Ureter (tissue), 1 donor: Measurements from ENCODE around the gene HELZ2. TPM values are rescaled to one million over a fixed set of nuclear protein-coding genes. Genes with fewer than 3 reads are reported as not detected.
"Not testable (repeated sequence)": the region's sequence is repeated elsewhere in the genome, so short reads cannot be mapped to it uniquely, and the experiment has no call there.

Source experiments
- DNase-seq: peaks from one replicate; pipeline ENCODE4 v3.0.0-alpha.2; 2020; ENCODE audit warnings: low spot score
- total RNA-seq: library from RNA; stranded (reverse); gene quantifications from one replicate; pipeline ENCODE4 v1.2.4, GENCODE V29; 2023
- donor health status: DM: yes; HTN: yes; CAD: no.

Gene HELZ2
- total RNA-seq, 1 donor from 2014 or later, result 35.6 TPM

DNA sequence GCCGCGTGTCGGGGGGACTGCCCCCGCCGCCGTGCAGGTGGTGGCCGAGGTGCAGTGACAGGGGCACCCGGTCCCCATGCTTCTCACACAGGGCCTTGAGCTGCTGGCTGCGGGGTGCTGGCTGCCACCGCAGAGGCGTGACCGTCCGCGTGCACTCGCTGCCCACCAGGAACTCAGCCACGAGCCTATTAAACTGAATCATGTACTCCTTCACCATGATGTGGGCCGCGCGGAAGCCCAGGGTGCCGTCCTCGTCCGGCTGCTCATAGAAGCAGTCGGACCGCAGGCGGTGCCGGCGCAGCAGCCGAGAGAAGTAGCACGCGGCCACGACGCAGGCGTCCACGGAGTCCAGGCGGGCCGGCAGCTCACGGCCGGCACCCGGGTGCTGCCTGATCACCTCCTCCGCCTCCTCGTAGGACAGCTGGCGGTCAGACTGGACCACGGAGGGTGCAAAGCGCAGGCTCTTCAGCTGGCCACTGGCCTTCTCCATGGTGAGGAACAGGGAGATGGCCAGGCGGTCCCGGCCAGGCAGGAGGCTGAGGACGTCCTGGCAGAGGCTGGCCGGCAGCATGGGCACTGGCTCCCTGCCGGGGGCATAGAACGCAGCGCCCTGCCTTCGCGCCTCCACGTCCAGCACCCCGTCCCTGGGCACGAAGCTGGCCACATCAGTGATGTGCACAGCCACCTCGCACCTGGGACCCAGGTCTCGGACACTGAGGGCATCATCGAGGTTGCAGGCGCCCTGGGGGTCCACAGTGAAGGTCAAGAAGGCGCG lies 9.8 kb downstream of the HELZ2 start:
- no peak for DNase-seq

DNA sequence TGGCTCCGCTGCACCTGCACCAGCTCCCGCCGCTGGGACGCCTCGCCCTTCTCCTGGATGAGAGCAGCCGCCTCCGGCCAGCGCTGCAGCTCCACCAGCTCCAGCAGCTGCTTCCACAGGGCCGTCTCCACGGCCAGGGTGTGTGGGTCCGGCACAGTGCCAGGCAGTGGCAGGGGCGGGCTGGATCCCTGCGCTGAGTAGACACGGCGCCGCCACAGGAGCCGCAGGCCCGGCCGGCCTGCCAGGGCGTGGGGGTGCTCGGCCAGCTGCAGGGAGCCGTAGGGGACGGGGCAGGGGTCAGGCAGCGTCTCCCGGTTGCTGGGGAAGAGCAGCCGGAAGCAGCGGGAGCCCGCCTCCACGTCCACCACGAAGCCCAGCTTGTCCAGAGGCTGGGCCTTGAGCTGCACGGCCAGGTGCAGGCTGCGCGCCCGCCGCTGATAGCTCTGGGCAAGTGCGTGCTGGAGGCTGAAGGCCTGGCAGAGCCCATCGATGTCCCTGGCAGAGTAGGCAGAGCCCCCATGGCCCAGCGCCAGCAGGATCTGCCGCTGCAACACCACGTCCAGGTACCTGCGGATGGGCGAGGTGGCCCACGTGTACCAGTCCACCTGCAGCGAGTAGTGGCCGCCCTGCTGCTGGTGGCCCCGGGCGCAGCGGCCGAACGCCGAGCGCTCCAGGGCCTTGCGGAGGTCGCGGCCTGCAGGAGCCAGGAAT lies 10.7 kb downstream of the HELZ2 start:
- DNase-seq, result no peak

DNA sequence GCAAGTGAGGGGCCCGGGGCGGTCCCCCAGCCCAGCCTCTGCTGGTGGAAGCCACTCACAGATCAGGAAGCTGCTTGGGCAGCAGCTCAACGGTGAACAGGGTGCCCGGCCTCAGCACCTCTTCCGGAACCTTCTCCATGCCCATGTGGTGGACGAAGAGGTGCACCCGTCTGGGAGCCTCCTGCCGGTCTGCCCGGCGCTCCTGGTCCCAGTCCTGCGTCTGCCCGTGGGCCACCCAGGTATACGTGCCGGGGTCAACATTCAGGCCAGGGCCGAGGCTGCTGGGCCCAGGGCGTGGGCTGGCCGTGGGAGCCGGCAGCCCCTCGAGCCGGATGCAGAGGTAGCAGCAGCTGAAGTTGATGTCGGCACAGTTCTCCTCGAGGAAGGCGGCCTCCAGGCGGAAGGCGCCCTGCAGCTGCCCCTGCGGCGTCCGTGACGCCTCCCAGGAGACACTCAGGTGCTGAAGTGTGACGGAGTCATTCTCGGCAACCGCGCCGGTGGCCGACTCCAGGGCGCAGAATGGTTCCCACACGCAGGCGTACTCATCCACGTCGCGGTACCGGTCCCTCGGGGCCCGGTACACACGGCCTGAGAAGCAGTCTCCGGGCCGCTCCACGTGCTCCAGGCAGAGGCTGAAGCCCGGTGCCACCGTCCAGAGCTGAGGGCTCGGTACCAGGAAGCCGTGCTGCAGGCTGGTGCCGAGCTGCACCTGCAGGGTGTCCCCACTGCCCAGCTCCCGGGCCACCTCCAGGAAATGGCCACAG lies 11.4 kb downstream of the HELZ2 start:
- no peak for DNase-seq

DNA sequence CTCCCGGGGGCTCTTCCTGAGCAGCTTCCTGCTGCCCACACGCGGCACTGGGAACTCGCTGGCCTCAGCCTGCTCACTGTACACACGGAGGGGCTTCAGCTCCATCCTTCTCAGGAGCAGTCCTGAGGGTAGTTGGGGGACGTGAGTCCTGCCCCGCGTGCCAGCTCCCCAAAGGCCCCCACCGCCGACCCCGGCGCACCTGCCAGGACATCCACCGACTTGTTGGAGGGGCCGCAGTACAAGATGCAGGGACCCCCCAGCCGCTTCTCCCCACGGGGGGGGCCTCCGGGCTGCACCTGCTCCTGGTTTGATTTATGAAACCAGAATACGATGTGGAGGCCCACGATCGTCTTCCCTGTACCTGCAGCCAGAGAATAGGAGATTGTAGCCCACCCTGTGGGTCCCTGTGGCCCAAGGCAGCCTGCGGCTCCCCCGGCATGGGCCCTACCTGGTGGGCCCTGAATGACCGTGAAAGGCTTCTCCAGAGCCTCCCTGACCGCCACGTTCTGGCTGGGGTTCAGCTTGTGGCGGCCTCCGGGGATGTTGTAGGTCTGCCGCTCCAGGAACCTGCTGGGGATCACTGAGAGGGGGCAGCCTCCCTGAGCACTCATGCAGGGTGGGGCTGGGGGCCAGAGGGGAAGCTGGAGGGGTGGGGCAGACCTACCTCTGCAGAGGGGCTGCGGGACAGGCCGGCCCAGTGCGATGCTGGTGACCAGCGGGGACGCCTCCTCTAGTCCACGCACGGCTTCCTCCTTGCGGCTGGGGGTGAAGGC lies 12.2 kb downstream of the HELZ2 start:
- DNase-seq, result no peak

DNA sequence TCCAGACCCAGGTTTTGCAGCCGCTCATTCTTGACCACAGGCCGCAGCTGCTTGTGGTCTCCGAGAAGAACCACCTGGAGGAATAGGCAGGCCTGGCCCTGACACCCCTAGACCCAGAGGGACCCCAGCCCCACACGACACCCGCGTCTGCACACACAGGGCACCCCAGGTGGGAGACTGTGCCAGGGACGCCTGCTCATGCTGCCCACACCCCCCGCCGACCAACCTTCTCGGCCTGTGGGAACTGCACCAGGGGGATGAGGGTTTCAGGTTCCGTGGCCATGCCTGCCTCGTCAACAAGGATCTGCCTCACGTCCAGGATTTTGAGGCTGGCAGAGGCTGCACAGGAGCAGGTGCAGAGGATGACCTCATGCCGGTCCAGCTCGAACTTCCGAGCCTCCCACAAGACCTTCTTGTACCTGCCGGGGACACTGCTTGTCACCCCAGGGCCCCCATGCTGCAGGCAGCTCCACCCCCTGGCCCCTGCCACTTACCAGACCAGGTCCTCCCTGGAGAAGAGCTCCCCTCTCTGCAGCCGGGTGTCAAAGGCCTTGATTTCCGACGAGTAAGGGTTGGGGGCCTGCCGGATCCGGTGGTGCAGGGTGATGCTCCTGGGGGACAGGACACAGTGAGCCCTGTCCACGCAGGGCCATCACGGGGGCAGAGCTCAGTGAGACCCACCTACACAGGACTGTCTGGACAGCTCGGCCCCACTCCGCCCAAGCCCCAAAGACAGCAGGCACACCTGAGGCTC lies 13.0 kb downstream of the HELZ2 start:
- no peak for DNase-seq

DNA sequence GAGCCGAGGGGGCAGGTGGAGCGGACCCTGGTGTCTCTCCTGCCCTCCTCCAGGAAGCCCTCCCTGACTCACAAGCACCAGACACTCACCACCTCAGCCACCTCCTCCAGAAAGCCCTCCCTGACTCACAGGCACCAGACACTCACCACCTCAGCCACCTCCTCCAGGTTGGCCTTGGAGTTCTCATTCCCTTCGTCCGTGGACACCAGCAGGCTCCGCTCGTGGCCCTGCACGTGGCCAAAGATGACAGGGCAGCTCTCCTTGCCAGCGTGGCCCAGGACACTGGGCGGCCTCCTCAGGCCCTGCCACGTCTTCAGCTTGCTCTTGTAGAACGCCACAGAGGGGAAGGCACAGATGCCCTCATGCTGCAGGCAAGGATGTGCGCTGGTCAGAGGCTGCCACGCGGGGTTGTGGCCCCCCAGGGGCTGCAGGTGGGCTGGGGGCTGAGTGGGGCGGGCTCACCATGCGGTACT lies 13.7 kb downstream of the HELZ2 start:
- no peak for DNase-seq

DNA sequence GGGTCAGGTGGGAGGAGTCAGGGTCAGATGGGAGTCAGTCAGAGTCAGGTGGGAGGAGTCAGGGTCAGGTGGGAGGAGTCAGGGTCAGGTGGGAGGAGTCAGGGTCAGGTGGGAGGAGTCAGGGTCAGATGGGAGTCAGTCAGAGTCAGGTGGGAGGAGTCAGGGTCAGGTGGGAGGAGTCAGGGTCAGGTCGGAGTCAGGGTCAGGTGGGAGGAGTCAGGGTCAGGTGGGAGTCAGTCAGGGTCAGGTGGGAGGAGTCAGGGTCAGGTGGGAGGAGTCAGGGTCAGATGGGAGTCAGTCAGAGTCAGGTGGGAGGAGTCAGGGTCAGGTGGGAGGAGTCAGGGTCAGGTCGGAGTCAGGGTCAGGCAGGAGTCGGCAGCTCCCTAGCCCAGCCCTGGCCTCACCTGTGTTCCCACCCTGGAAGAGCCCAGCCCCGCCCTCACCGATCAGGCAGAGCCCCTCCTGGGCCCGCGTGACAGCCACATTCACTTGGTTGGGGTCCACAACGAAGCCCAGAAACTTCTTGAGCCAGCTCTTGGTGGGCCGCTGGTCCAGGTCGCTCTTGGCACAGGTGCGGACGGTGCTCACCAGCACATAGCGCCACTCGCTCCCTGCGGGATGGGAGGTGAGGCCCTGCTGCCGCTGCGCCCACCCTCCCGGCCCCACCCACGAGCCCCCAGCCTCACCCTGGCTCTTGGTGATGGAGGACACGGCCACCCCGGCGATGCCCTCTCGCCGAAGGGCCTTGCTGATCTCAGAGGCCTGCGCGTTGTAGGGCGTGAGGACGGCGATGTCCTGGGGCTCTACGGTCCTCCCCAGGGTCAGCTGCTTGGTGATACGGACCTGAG lies 14.3 kb downstream of the HELZ2 start:
- not testable (repeated sequence) for DNase-seq

DNA sequence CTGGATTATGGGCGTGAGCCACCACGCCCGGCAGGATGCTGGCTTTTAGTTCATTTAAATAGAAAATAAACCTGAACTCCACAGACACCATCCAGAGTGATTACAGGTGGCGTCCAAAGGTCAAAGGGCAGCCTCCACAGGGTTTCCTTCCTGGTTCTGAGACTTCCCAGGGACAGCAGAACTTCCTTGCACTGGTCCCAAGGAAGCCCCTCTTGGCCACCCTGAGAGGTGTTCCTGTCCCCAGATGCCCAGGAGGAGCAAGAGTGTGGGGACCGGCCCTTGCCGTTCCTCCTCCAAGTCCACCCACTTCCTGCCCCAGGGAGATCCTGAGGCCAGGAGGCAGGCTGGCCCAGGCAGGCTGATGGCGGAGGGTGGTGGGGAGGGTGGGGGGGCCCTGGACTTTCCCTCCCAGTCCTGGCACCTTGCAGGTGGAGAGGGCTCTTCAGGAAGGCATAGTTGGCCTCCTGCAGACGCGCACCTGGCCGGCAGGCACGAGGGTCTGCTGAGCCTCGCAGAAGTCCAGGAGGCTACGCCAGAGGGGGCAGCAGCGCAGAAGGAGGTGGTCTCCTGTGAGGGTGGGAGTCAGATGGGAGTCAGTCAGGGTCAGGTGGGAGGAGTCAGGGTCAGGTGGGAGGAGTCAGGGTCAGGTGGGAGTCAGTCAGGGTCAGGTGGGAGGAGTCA lies 15.1 kb downstream of the HELZ2 start:
- no peak for DNase-seq

DNA sequence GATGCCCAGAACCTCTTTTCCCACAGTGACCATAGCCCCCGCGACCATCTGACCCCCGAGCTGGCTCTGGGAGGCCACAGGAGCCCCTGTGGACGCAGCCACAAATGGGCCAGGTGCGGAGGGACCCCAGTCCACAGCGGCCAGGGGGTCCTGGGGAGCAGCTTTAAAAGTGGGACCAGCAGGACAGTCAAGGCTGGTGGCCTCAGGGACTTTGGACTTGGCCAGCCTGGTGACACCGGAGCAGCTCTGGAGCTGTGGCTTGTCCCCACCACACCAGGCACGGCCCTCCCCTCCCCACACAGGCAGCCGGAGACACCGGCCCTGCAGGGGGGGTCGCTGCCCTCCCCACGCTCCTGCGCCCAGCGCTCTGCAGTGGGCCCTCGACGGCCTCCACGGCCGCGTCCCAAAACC lies 16.6 kb downstream of the HELZ2 start:
- DNase-seq, result no peak

DNA sequence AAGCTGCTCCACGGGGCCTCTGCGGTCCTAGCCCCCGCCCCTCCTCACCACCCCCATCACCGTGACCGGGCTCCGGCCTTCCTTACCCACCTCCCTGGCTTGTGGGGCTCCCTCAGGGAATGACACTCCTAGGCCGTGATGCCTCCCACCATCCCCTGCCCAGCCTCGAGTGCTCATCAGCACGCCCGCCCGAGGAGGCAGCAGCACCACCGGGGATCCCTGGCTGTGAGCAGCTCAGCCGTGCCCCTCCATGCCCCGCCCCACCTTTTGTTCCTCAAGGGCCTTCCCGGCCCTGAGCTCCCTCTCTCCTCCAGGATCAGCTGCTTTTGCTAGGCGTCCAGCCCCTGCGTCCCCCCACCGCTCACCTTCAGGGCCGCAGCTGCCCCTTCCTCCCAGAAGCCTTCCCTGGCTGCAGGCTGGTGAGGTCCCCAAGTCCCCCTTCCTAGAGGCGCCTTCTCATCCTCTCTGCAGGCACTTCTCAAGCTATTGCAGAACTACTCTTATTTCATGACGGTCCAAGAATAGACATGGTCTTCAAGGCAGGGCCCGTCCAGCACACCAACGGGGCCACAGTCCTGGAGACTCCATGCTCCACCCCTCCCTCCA lies 17.1 kb downstream of the HELZ2 start:
- no peak for DNase-seq

DNA sequence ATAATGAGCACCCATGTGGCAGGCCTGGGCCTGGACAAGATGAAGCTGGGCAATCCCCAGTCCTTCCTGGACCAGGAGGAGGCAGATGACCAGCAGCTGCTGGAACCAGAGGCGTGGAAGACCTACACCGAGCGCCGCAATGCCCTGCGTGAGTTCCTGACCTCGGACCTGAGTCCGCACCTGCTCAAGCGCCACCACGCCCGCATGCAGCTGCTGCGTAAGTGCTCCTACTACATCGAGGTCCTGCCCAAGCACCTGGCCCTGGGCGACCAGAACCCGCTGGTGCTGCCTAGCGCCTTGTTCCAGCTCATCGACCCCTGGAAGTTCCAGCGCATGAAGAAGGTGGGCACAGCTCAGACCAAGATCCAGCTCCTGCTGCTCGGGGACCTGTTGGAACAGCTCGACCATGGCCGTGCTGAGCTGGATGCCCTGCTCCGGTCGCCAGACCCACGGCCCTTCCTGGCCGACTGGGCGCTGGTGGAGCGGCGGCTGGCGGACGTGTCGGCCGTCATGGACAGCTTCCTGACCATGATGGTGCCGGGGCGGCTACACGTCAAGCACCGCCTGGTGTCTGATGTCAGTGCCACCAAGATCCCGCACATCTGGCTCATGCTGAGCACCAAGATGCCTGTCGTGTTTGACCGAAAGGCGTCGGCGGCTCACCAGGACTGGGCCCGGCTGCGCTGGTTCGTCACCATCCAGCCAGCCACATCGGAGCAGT lies 18.2 kb downstream of the HELZ2 start:
- no peak for DNase-seq

DNA sequence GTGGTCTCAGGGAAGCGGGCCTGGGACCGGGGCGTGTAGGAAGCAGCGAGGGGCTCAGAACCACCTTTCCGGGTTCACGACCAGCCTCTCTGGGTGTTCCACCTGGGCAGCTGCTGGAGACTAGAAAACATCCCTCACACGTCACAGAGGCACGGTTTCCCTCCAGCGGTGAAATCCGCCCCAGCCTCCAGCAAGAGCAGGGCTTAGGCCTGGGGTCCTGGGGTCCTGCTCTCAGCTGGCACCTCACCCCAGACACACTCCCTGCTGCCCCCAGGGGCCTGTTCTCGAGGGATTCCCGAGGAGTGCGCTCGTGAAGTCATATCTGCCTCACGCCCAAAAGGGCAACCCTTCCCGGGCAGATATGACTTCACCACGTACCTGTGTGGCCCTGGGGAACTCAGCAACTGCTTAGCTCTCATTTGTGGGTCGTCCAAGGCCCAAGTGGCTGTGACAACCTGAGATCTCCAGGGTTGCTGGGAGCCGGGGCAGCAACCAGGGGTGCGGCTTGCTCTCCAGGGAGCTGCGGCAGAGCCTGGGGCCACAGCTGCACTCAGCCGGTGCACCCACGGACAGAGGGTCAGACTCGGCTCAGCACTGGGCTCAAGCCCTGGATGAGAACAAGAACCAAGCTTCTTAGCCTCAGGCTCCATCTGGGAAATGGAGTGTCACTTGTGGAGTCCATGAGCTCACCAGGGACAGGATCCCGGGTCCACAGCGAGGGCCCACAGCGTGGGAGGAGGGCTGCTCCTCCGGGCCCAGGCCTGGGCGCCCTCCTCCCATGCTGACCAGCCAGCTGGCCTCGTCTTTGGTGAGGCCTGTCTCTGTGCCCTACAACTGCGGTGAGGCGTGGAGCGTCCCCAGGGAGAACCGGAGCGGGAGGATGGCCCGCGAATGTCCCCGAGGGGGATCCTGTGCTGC lies 19.4 kb downstream of the HELZ2 start:
- no peak for DNase-seq

DNA sequence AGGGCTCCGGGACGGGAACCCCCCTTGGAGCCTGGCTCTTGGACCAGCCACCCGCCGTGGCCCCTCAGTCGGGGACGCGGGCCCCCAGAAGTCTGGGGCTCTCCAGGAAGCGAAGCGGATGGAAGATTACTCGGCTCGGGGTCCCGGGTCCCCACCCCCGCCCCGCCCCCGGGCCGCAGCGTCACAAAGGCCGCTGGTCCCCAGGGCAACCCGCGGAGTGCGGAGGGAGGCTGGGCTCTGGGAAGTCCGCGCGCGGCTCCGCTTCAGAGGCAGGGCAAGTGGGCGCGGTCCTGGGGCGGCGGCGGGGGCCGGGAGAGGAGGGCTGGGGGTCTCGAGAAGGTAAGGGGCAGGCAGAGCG lies 20.1 kb downstream of the HELZ2 start, which contains the start of gene FNDC11:
Gene FNDC11 (plus strand): TSS at position 227 of the 358 bp plus-strand sequence. CDS start 1,505 bp downstream, outside the sequence.
- DNase-seq, result no peak

DNA sequence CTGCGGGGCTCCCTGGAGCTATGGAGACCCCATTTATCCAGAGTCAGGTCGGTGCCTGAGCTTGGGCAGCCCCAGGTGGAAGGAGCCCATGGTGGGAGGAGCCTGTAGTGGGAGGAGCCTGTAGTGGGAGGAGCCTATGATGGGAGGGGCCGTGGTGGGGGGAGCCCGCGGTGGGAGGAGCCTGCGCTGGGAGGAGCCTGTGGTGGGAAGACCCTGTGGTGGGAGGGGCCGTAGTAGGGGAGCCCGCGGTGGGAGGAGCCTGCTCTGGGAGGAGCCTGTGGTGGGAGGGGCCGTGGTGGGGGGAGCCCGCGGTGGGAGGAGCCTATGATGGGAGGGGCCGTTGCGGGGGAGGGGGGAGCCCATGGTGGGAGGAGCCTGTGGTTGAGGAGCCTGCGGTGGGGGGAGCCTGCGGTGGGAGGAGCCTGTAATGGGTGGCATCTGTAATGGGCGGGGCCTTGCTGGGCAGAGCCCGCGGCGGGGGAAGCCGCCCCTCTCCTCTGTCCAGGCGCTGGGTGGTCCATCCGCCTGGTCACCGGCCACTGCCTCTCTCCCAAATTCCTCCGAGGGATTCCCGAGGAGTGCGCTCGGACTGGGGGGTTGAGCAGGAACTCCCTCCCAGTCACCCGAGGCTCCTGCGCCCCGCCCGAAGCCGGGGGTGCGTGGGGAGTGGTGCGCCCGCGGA lies 20.6 kb downstream of the HELZ2 start:
- peak; percentile 92 for DNase-seq

DNA sequence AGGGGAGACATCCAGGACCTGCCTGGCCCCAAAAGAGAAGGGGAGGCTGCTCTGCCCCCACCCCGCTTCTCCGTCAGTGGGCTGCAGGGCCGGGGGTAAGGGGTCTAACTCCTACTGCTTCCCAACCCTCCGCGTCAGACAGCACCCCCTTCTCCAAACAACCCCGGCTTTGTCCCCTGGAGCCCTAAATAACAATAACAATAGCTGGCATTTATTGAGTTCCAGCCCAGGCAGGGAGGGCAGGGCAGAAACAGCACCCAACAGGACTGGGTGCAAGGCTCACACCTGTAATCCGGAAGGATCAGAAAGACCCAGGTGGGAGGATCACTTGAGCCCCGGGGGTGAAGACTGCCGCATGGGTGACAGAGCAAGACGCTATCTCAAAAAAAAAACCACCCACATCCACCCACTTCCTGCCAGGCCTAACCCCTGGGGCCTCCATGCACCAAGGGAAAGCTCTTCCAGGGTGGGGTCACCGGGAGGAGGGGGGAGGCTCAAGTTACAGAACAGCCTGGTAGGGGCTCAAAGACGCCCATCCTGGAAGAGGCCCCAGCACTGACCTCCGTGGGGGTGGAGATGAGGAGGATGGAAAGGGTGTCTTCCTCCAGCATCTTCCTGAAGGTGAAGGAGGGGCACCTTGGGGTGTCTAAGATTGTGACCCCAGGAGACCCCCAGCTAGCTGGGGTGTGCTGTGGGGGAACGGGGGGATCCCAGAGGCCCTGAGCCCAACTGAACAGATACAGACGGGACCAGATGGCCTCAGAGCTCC lies 21.4 kb downstream of the HELZ2 start:
- DNase-seq, result no peak

DNA sequence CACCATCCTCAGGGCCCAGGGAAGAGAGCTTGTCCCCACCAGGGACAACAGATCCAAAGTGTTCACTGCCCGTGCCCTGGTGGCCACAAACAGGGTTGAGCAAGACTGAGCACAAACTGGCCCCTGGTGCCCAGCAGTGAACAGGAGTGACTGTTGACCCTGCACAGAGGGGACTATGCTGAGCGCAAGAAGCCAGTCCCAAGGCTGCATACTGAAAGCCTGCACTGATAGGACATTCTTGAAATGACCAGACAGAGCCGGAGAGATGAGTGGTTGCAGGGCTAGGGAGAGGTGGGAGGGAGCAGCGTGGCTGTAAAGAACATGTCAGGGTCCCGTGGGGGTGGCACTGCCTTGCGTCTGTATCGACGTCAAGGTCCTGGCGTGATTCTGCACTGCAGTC lies 23.0 kb downstream of the HELZ2 start:
- DNase-seq, result no peak
